NT2/D1 (cell line): Measurements from ENCODE around the gene DDOST.

Experiments
- SUZ12 ChIP-seq: IDR thresholded peaks from 2 replicates; pipeline ENCODE4 v1.6.1; 2011; ENCODE audit not compliant: insufficient read length, insufficient read depth; ENCODE audit errors: extremely low read depth
- YY1 ChIP-seq: IDR thresholded peaks from 2 replicates; pipeline ENCODE4 v1.6.1; 2011; ENCODE audit not compliant: insufficient read length, insufficient read depth
- ZNF274 ChIP-seq: IDR thresholded peaks from 2 replicates; pipeline ENCODE4 v1.6.1; 2011; ENCODE audit warnings: mild to moderate bottlenecking, low read depth, low read length

GRCh38 chr1:20693623-20694022, 32.5 kb upstream of the DDOST start:
- TF ChIP-seq YY1 (no peak), ZNF274 (no peak), SUZ12 (no peak)
